IMR-90 (cell line): Measurements from ENCODE around the gene PYGM. TPM values are rescaled to one million over a fixed set of nuclear protein-coding genes. Genes with fewer than 3 reads are reported as not detected.

Experiments used
- ATAC-seq: fragments of 200-7000 bp; cut with Tn5 transposase; 2 replicates; pipeline ENCODE4 v1.9.1; 2020; ENCODE audit warnings: low read depth, mild to moderate bottlenecking, moderate library complexity
- BruUV-seq: library from RNA; stranded (reverse); fragments of 400-500 nt; replicated peaks from 2 replicates; lab custom pipeline; 2021; lab: Mats Ljungman, UMichigan
- CTCF ChIA-PET: fragments of 300-600 bp; formaldehyde crosslinking; extraction: SDS; loops from one replicate; lab custom pipeline; 2021; ENCODE audit warnings: antibody characterized with exemption; lab: Yijun Ruan, JAX
- POLR2A ChIA-PET: fragments of 300-600 bp; sonication (Branson Sonifier 250); formaldehyde crosslinking; loops from one replicate; lab custom pipeline; 2022; ENCODE audit warnings: antibody characterized with exemption; ENCODE audit not compliant: unreplicated experiment; lab: Charles Lee
- DNase-seq: peaks from one replicate; pipeline ENCODE4 v3.0.0; 2013
- H2AFZ ChIP-seq: replicated peaks from 2 replicates; pipeline ENCODE3; 2013; ENCODE audit warnings: low read length, mild to moderate bottlenecking; ENCODE audit not compliant: poor library complexity
- H2AK5ac ChIP-seq: 2 replicates; pipeline ENCODE4 v1.6.1; 2013; ENCODE audit warnings: low read depth, low read length, inconsistent platforms
- H2AK9ac ChIP-seq: replicated peaks from 2 replicates; pipeline ENCODE3; 2013; ENCODE audit warnings: mild to moderate bottlenecking, low read depth, low read length, moderate library complexity; ENCODE audit not compliant: poor library complexity
- H2BK120ac ChIP-seq: 2 replicates; pipeline ENCODE4 v1.6.1; 2013; ENCODE audit warnings: low read depth, low read length, inconsistent platforms
- H2BK15ac ChIP-seq: 3 replicates; pipeline ENCODE4 v1.6.1; 2013; ENCODE audit warnings: low read depth, low read length, inconsistent platforms
- H2BK20ac ChIP-seq: 2 replicates; pipeline ENCODE4 v1.6.1; 2013; ENCODE audit warnings: low read depth, mild to moderate bottlenecking, inconsistent platforms, low read length, moderate library complexity
- H2BK5ac ChIP-seq: 2 replicates; pipeline ENCODE4 v1.6.1; 2013; ENCODE audit warnings: mild to moderate bottlenecking, low read depth, low read length, inconsistent platforms; ENCODE audit not compliant: poor library complexity, severe bottlenecking
- H3K14ac ChIP-seq: replicated peaks from 2 replicates; pipeline ENCODE4 v1.6.1; 2013; ENCODE audit warnings: low read depth, low read length, inconsistent platforms
- H3K18ac ChIP-seq: 2 replicates; pipeline ENCODE4 v1.6.1; 2013; ENCODE audit warnings: low read depth, low read length, control low read depth
- H3K23ac ChIP-seq: 2 replicates; pipeline ENCODE4 v1.6.1; 2013; ENCODE audit warnings: low read depth, low read length, inconsistent platforms
- H3K27ac ChIP-seq: 2 replicates; pipeline ENCODE4 v1.5.1; 2013; ENCODE audit warnings: mild to moderate bottlenecking, control low read depth, low read length; ENCODE audit not compliant: insufficient read depth
- H3K27me3 ChIP-seq: 2 replicates; pipeline ENCODE4 v1.6.1; 2013; ENCODE audit warnings: low read length; ENCODE audit not compliant: control insufficient read depth, insufficient read depth
- H3K36me3 ChIP-seq: 2 replicates; pipeline ENCODE4 v1.6.1; 2013; ENCODE audit warnings: low read length, mixed read lengths; ENCODE audit not compliant: control insufficient read depth, insufficient read depth
- H3K4ac ChIP-seq: 2 replicates; pipeline ENCODE4 v1.6.1; 2013; ENCODE audit warnings: low read depth, low read length, inconsistent platforms
- H3K4me1 ChIP-seq: 2 replicates; pipeline ENCODE4 v1.6.1; 2013; ENCODE audit warnings: low read length, mixed read lengths; ENCODE audit not compliant: control insufficient read depth, insufficient read depth
- H3K4me2 ChIP-seq: 2 replicates; pipeline ENCODE4 v1.6.1; 2013; ENCODE audit warnings: low read depth, mild to moderate bottlenecking, control low read depth, low read length, moderate library complexity
- H3K4me3 ChIP-seq: 2 replicates; pipeline ENCODE4 v1.5.1; 2013; ENCODE audit warnings: low read depth, mild to moderate bottlenecking, control low read depth, low read length, moderate library complexity; ENCODE audit not compliant: insufficient read depth
- H3K56ac ChIP-seq: 2 replicates; pipeline ENCODE4 v1.6.1; 2013; ENCODE audit warnings: low read length, inconsistent platforms; ENCODE audit not compliant: insufficient read depth; ENCODE audit errors: extremely low read depth
- H3K79me1 ChIP-seq, 2 experiments: 2 replicates each; pipeline ENCODE4 v1.6.1; 2013; ENCODE audit warnings: low read length in 2 of 2, inconsistent platforms in 1 of 2, low read depth in 1 of 2
- H3K9ac ChIP-seq: 2 replicates; pipeline ENCODE4 v1.6.1; 2013; ENCODE audit warnings: low read depth, low read length, control low read depth
- H3K9me1 ChIP-seq: 2 replicates; pipeline ENCODE4 v1.6.1; 2013; ENCODE audit warnings: low read length, inconsistent platforms; ENCODE audit not compliant: insufficient read depth
- H3K9me3 ChIP-seq: 2 replicates; pipeline ENCODE4 v1.6.1; 2013; ENCODE audit warnings: low read length; ENCODE audit not compliant: control insufficient read depth, insufficient read depth
- H4K20me1 ChIP-seq: 2 replicates; pipeline ENCODE4 v1.6.1; 2013; ENCODE audit warnings: low read length, inconsistent platforms; ENCODE audit not compliant: insufficient read depth
- H4K5ac ChIP-seq: 2 replicates; pipeline ENCODE4 v1.6.1; 2013; ENCODE audit warnings: mild to moderate bottlenecking, low read depth, low read length, control low read depth
- H4K8ac ChIP-seq, 2 experiments: 2 replicates each; pipeline ENCODE4 v1.6.1; 2013; ENCODE audit warnings: low read depth in 2 of 2, low read length in 2 of 2, control low read depth in 1 of 2, inconsistent platforms in 1 of 2
- H4K91ac ChIP-seq: 2 replicates; pipeline ENCODE4 v1.6.1; 2013; ENCODE audit warnings: low read depth, low read length, inconsistent platforms; ENCODE audit not compliant: insufficient read depth
- BHLHE40 ChIP-seq: fragments of 150-350 bp; IDR thresholded peaks from 2 replicates; pipeline ENCODE4 v1.6.1; 2016; ENCODE audit warnings: mild to moderate bottlenecking, low read depth, low read length
- CEBPB ChIP-seq: IDR thresholded peaks from 2 replicates; pipeline ENCODE4 v1.6.1; 2012; ENCODE audit warnings: low read depth, low read length, improper control_type of control experiment
- CHD1 ChIP-seq: IDR thresholded peaks from 2 replicates; pipeline ENCODE4 v1.6.1; 2012; ENCODE audit warnings: low read depth, low read length, improper control_type of control experiment
- CTCF ChIP-seq: conservative IDR thresholded peaks from 2 replicates; pipeline ENCODE4 v1.5.1; 2012; ENCODE audit warnings: mild to moderate bottlenecking, low read depth, low read length, improper control_type of control experiment
- ELK1 ChIP-seq: fragments of 150-350 bp; IDR thresholded peaks from 2 replicates; pipeline ENCODE4 v1.6.1; 2016; ENCODE audit warnings: low read depth, mild to moderate bottlenecking, low read length, moderate library complexity, borderline replicate concordance
- FOS ChIP-seq: fragments of 150-350 bp; IDR thresholded peaks from 2 replicates; pipeline ENCODE4 v1.6.1; 2016; ENCODE audit warnings: low read depth, low read length
- MAFK ChIP-seq: IDR thresholded peaks from 2 replicates; pipeline ENCODE4 v1.6.1; 2012; ENCODE audit warnings: low read depth, low read length, improper control_type of control experiment
- MAZ ChIP-seq: IDR thresholded peaks from 2 replicates; pipeline ENCODE4 v1.6.1; 2012; ENCODE audit warnings: low read depth, mild to moderate bottlenecking, low read length, improper control_type of control experiment, moderate library complexity, borderline replicate concordance
- MXI1 ChIP-seq: IDR thresholded peaks from 2 replicates; pipeline ENCODE4 v1.6.1; 2012; ENCODE audit warnings: low read depth, mild to moderate bottlenecking, low read length, moderate library complexity, borderline replicate concordance
- NFE2L2 ChIP-seq: fragments of 150-350 bp; IDR thresholded peaks from 2 replicates; pipeline ENCODE4 v1.6.1; 2016; ENCODE audit warnings: low read depth, mild to moderate bottlenecking, low read length
- RAD21 ChIP-seq: IDR thresholded peaks from 2 replicates; pipeline ENCODE4 v1.6.1; 2012; ENCODE audit warnings: low read length, improper control_type of control experiment
- RCOR1 ChIP-seq: IDR thresholded peaks from 2 replicates; pipeline ENCODE4 v1.6.1; 2012; ENCODE audit warnings: mild to moderate bottlenecking, low read length, improper control_type of control experiment; ENCODE audit not compliant: insufficient replicate concordance
- RFX5 ChIP-seq: IDR thresholded peaks from 2 replicates; pipeline ENCODE4 v1.8.0; 2012; ENCODE audit warnings: low read depth, mild to moderate bottlenecking, low read length, moderate library complexity
- SMC3 ChIP-seq: fragments of 150-350 bp; IDR thresholded peaks from 2 replicates; pipeline ENCODE4 v1.6.1; 2016; ENCODE audit warnings: low read depth, mild to moderate bottlenecking, antibody characterized with exemption, low read length, moderate library complexity
- whole genome bisulfite sequencing, 2 experiments: methylation state at CpG; one replicate each; pipeline versions ENCODE4 v1.1.5 to v1.1.7; 2013; ENCODE audit warnings: missing lambda C conversion rate in 2 of 2; ENCODE audit not compliant: insufficient read length in 1 of 2; ENCODE audit errors: extremely low coverage in 2 of 2; 5-methylcytosine and 5-hydroxymethylcytosine counted together
- dilution Hi-C: fragments of 300-500 bp; cut with HindIII; formaldehyde crosslinking; loops from one replicate; pipeline ENCODE4 v1.14.3; 2018; ENCODE audit warnings: low sequenced_read_pairs; ENCODE audit not compliant: unreplicated experiment
- in situ Hi-C: fragments of 300-500 bp; cut with MboI; formaldehyde crosslinking; loops from 3 replicates; pipeline ENCODE4 v1.14.3; 2019; ENCODE audit warnings: low sequenced_read_pairs, inconsistent platforms, mixed read lengths
- intact Hi-C: fragments of 100-400 bp; cut with micrococcal nuclease; formaldehyde crosslinking; loops from 2 replicates; pipeline ENCODE4 v1.10.0; 2022
- polyA plus RNA-seq, 3 experiments: library from polyadenylated mRNA; depleted of rRNA; stranded (reverse); fragments of >200 nt; gene quantifications; 2 replicates each; pipeline ENCODE4 v1.2.3, GENCODE V29; 2012; ENCODE audit warnings: low replicate concordance in 1 of 3
- total RNA-seq: library from RNA; depleted of rRNA; stranded (reverse); fragments of >200 nt; gene quantifications from 2 replicates; pipeline ENCODE4 v1.2.3, GENCODE V29; 2012

The PYGM gene
- total and polyA plus RNA-seq, 2 of the 4 experiments (the other 2 are of a cell fraction): 0.18 to 0.21 TPM

- 100% methylated on average over 6 of the region's 15 CpGs; no CpG with 5 or more reads in 1 of the 2 experiments for WGBS, 2 experiments
- Histone ChIP-seq H3K4me2 (no peak overlapping the region), H2BK5ac (no peak overlapping the region), H2BK15ac (no peak overlapping the region), H3K18ac (no peak overlapping the region), H3K4me3 (no peak overlapping the region), H3K4ac (no peak overlapping the region), H4K8ac (no peak overlapping the region), H3K9me1 (peaks cover 14% of the 10 kb centered on the region; the same call in 1 of the 2 replicates), H3K27ac (no peak overlapping the region), H2BK120ac (no peak overlapping the region), H3K56ac (no peak overlapping the region), H2AK5ac (no peak overlapping the region), H3K14ac (no peak overlapping the region), H3K27me3 (no peaks in the 10 kb centered on the region), H3K36me3 (peaks cover 16% of the 10 kb centered on the region), H3K9ac (no peak overlapping the region), H2BK20ac (no peak overlapping the region), H3K4me1 (peaks cover 10% of the 10 kb centered on the region), H3K9me3 (no peaks in the 10 kb centered on the region), H4K20me1 (peaks cover 19% of the 10 kb centered on the region), H2AFZ (no peak overlapping the region), H4K91ac (no peak overlapping the region), H3K23ac (no peak overlapping the region), H3K79me1 (peaks cover 6 to 18% of the 10 kb centered on the region in 2 experiments; a peak in 3 of 4 replicates), H2AK9ac (no peak overlapping the region), H4K5ac (no peak overlapping the region)
- CTCF ChIA-PET: no interaction called here
- no peak for TF ChIP-seq RCOR1
- TF ChIP-seq CTCF: no peak
- TF ChIP-seq MAFK: no peak
- TF ChIP-seq NFE2L2: no peak
- TF ChIP-seq MXI1: no peak
- TF ChIP-seq RFX5: no peak
- TF ChIP-seq CEBPB: no peak
- TF ChIP-seq MAZ: no peak
- no peak for TF ChIP-seq RAD21
- no peak for TF ChIP-seq ELK1
- TF ChIP-seq BHLHE40: no peak
- TF ChIP-seq SMC3: no peak
- TF ChIP-seq FOS: no peak
- no peak for TF ChIP-seq CHD1
- POLR2A ChIA-PET: no interaction called here
- in situ Hi-C loops: no loop called here
- dilution Hi-C loops: no loop called here
- intact Hi-C loops: no loop called here
- no peak for DNase-seq
- ATAC-seq: no peak
- BruUV-seq: no TSS peak
Measured at GRCh38 chr11:64758330-64759079, 1.3 kb downstream of the PYGM start.
